ENCODE measurements around the gene PARK7.

DNA sequence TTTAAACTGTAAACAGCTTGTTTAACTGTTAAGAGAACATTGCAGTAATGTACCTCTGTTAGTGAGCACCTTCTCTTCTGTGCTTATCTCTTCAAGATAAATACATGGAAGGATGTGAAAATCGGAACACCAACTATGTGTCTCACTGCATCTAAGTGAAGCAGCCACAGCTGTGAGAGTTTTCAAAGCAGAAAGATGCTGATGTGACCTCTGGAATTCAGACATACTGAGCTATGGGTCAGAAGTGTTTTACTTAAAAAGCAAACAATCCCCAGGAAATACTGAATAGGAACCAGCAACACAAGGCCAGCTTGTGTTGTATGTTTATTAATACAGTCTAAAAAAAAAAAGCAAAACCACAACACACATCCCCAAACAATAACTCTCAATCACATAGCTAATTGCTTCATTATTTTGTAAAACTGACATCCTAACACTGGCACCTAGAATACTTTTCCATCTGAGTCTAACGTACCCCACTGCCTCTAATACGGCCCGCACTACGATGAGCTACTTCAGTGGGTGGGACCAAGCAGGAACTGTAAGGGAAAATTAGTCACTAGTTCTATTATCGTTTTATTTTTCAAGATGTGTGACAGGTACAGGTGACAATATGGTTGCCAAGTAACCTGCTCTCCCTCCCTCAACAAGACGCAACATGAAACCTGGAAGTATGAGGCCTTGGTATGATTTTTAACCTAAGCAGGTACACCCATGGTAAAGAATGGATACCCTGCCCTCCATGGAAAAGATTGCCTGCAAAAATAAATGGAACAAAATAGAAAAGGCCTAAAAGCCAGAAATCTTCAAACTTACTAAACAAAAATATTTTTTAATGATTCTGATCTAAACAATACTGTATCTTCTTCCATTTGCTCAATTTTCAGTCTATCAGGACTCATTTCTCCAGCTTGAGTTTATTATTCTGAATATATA lies 50.7 kb downstream of the PARK7 start:
- TF ChIP-seq, protein P1, sequence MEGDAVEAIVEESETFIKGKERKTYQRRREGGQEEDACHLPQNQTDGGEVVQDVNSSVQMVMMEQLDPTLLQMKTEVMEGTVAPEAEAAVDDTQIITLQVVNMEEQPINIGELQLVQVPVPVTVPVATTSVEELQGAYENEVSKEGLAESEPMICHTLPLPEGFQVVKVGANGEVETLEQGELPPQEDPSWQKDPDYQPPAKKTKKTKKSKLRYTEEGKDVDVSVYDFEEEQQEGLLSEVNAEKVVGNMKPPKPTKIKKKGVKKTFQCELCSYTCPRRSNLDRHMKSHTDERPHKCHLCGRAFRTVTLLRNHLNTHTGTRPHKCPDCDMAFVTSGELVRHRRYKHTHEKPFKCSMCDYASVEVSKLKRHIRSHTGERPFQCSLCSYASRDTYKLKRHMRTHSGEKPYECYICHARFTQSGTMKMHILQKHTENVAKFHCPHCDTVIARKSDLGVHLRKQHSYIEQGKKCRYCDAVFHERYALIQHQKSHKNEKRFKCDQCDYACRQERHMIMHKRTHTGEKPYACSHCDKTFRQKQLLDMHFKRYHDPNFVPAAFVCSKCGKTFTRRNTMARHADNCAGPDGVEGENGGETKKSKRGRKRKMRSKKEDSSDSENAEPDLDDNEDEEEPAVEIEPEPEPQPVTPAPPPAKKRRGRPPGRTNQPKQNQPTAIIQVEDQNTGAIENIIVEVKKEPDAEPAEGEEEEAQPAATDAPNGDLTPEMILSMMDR (IDR thresholded peaks at IDR 0.05), result no peak
- TF ChIP-seq POLR2A (IDR thresholded peaks at IDR 0.05), result no peak

Measured in Peyer's patch (tissue), 4 donors.